Right lobe of liver (tissue), 6 donors: ENCODE data around the gene IQSEC3. TPM values are rescaled to one million over a fixed set of nuclear protein-coding genes. Genes with fewer than 3 reads are reported as not detected.
"Not testable (repeated sequence)": the region's sequence is repeated elsewhere in the genome, so short reads cannot be mapped to it uniquely, and the experiment has no call there.

ENCODE experiments used
- ATAC-seq, 4 donors: fragments of 200-7000 bp; cut with Tn5 transposase; one replicate each; pipeline ENCODE4 v1.9.1; 2020; ENCODE audit warnings: mild to moderate bottlenecking in 4 of 4, moderate library complexity in 4 of 4
- DNase-seq, 3 donors: peaks; one replicate each; pipeline ENCODE4 v3.0.0-alpha.2; 2020
- H3K27ac ChIP-seq, 3 donors: fragments of 200-600 bp; one replicate each; pipeline ENCODE4 v1.8.0; 2022
- H3K27me3 ChIP-seq, 2 donors: fragments of 200-600 bp; one replicate each; pipeline ENCODE4 v1.8.0; 2022
- H3K36me3 ChIP-seq, 4 donors: fragments of 200-600 bp; sonication (generic) in 1 of 4; one replicate each; pipeline versions ENCODE4 v1.5.1 to v1.8.0; 2017 to 2022; ENCODE audit warnings: control low read depth in 1 of 4
- H3K4me1 ChIP-seq, 4 donors: fragments of 200-600 bp; sonication (generic) in 1 of 4; one replicate each; pipeline versions ENCODE4 v1.5.1 to v1.8.0; 2017 to 2022; ENCODE audit warnings: control low read depth in 1 of 4
- H3K4me3 ChIP-seq, 3 donors: fragments of 200-600 bp; one replicate each; pipeline ENCODE4 v1.8.0; 2022
- H3K9me3 ChIP-seq, 4 donors: fragments of 200-600 bp; sonication (generic) in 1 of 4; one replicate each; pipeline versions ENCODE4 v1.5.1 to v1.8.0; 2017 to 2022; ENCODE audit warnings: control low read depth in 1 of 4
- CTCF ChIP-seq, 4 donors: fragments of 200-600 bp in 3 of 4; fragments of 450-650 bp in 1 of 4; IDR thresholded peaks; one replicate each; pipeline versions ENCODE4 v1.5.1 to v1.8.0; 2016 to 2022; ENCODE audit warnings: antibody characterized with exemption in 4 of 4, mild to moderate bottlenecking in 2 of 4
- POLR2A ChIP-seq: fragments of 450-650 bp; IDR thresholded peaks from one replicate; pipeline ENCODE4 v1.6.1; 2017; ENCODE audit warnings: antibody characterized with exemption, mild to moderate bottlenecking
- WGBS: methylation state at CpG from one replicate; pipeline ENCODE4 v1.1.6; 2018; ENCODE audit warnings: low coverage, low lambda C conversion rate; ENCODE audit not compliant: insufficient coverage; ENCODE audit errors: missing lambda C conversion rate; 5-methylcytosine and 5-hydroxymethylcytosine counted together
- intact Hi-C, 2 donors: fragments of 100-400 bp; cut with DNase I; formaldehyde crosslinking; loops; one replicate each; pipeline versions ENCODE4 v1.11.2 to v1.14.1; 2022
- total RNA-seq, 6 experiments: library from RNA; depleted of rRNA in 2 of 6; stranded (reverse); fragments of >200 nt in 2 of 6; fragmentation: NEBNext Ultra II Directional in 3 of 6; extraction: Animal tissue kit (Norgen Biotek cat#: 25700) in 3 of 6; gene quantifications; one replicate each; pipeline versions ENCODE4 v1.1.0 to v1.2.4, GENCODE V29; 2016 to 2023
- donor health status: DM: no; HTN: yes; CAD: no.
- donor health status: DM: no; HTN: no; CAD: no.
- donor health status: DM: no; HTN: no; CAD: no.
- donor health status: DM: no; HTN: yes; CAD: no.
- donor health status: DM: no; HTN: yes; CAD: no.

Gene IQSEC3
- total RNA-seq, 6 experiments from 2014 or later = 0.05 to 0.64 (median 0.15) TPM; not detected in 1

GRCh38 chr12:74420-75190, 8.0 kb downstream of the IQSEC3 start:
- H3K36me3 ChIP-seq, H3K27me3 ChIP-seq, ATAC-seq, H3K27ac ChIP-seq, DNase-seq, H3K4me3 ChIP-seq, H3K9me3 ChIP-seq, intact Hi-C loops, H3K4me1 ChIP-seq: not testable (repeated sequence)
- WGBS = 53% methylated on average over 8 of the region's 8 CpGs

GRCh38 chr12:75541-75940, 9.0 kb downstream of the IQSEC3 start:
- WGBS = 80% methylated on average over 5 of the region's 5 CpGs
- H3K27ac ChIP-seq, ATAC-seq, H3K36me3 ChIP-seq, intact Hi-C loops, DNase-seq, H3K27me3 ChIP-seq, H3K4me3 ChIP-seq, H3K4me1 ChIP-seq, H3K9me3 ChIP-seq: not testable (repeated sequence)

GRCh38 chr12:76102-76501, 9.5 kb downstream of the IQSEC3 start:
- ATAC-seq = not testable (repeated sequence)

GRCh38 chr12:76551-76950, 10.0 kb downstream of the IQSEC3 start:
- WGBS = 97% methylated on average over 5 of the region's 8 CpGs
- H3K36me3 ChIP-seq, H3K4me1 ChIP-seq, H3K27me3 ChIP-seq, H3K4me3 ChIP-seq, DNase-seq, H3K9me3 ChIP-seq, intact Hi-C loops, H3K27ac ChIP-seq: not testable (repeated sequence)
- ATAC-seq = peak in 2 of 4 donors; percentile 12 to 17

More at GRCh38 chr12:76102-76501, 9.5 kb downstream of the IQSEC3 start:
- intact Hi-C loops, H3K27me3 ChIP-seq, H3K9me3 ChIP-seq, H3K36me3 ChIP-seq, H3K4me1 ChIP-seq, H3K27ac ChIP-seq, DNase-seq, H3K4me3 ChIP-seq: not testable (repeated sequence)
- 66% methylated on average over 7 of the region's 10 CpGs for WGBS

GRCh38 chr12:77101-77719, 10.6 kb downstream of the IQSEC3 start:
- DNase-seq, H3K27me3 ChIP-seq, H3K36me3 ChIP-seq, H3K4me1 ChIP-seq, intact Hi-C loops, H3K27ac ChIP-seq, H3K4me3 ChIP-seq, H3K9me3 ChIP-seq: not testable (repeated sequence)
- WGBS = 61% methylated on average over 11 of the region's 26 CpGs
- peak in 1 of 4 donors; percentile 27 for ATAC-seq

- intact Hi-C loops = not testable (repeated sequence)
These were observed 11.3 kb downstream of the IQSEC3 start for GRCh38 chr12:77769-78383.

GRCh38 chr12:78981-79380, 12.4 kb downstream of the IQSEC3 start:
- ATAC-seq (no peak), DNase-seq (no peak)
- H3K9me3 ChIP-seq = no peaks in the 10 kb centered on the region
- H3K27ac ChIP-seq = no peak overlapping the region
- H3K4me1 ChIP-seq = no peaks in the 10 kb centered on the region
- TF ChIP-seq CTCF (IDR thresholded peaks at IDR 0.05) = no peak
- no peak for TF ChIP-seq POLR2A
- no peaks in the 10 kb centered on the region for H3K27me3 ChIP-seq
- WGBS = 81% methylated on average over 3 of the region's 5 CpGs
- H3K36me3 ChIP-seq = no peaks in the 10 kb centered on the region
- intact Hi-C loops = no loop called here
- H3K4me3 ChIP-seq = no peak overlapping the region

More at GRCh38 chr12:77769-78383, 11.3 kb downstream of the IQSEC3 start:
- H3K4me3 ChIP-seq, H3K27me3 ChIP-seq, DNase-seq, H3K9me3 ChIP-seq, H3K4me1 ChIP-seq, H3K36me3 ChIP-seq, H3K27ac ChIP-seq: not testable (repeated sequence)
- 30% methylated on average over 2 of the region's 82 CpGs for WGBS
- ATAC-seq = peak in 3 of 4 donors; percentile 6 to 37 (median 31)
